HG02571 (cell line): ENCODE data around the gene TYW3.

Source experiments
- ATAC-seq: cut with Tn5 transposase; IDR thresholded peaks from one replicate; pipeline ENCODE4 v1.9.1; 2021; ENCODE audit warnings: mild to moderate bottlenecking, moderate library complexity; ENCODE audit not compliant: unreplicated experiment

TYW3 gene

DNA sequence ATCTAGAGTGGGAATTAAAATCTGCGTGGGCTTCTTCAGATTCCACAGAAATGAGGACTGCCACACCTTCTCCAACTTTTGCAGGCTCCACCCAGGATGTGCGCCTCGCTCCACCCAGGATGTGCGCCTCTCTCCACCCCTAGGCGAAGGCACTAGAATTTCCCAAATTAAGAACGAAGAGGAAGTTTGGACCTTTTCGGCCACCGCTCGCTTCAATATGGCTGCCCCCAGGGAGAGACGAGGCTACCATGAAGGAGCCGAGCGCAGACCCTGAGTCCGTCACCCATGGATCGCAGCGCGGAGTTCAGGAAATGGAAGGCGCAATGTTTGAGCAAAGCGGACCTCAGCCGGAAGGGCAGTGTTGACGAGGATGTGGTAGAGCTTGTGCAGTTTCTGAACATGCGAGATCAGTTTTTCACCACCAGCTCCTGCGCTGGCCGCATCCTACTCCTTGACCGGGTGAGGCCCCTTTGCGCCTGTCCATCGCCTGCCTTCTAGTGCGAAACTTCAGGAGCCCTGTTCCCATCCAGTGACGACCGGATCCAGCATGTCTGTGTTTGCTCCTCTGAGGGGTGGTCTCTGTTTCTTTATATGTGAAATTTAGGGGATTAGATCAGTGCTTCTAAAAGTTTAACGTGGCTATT is at the start of gene TYW3, which contains the start of gene CRYZ:
Gene TYW3 (plus strand): TSS at position 193 of the 644 bp plus-strand sequence. CDS start 93 bp downstream, at position 286.
Gene CRYZ (minus strand): TSS at position 91 of the 644 bp plus-strand sequence. CDS start 8,229 bp downstream, outside the sequence.
- peak; percentile 58 for ATAC-seq

GRCh38 chr1:74683656-74684055 is 49.3 kb upstream of the TYW3 start:
- ATAC-seq, result no peak

- ATAC-seq, result no peak
These were observed 48.7 kb upstream of the TYW3 start for GRCh38 chr1:74684301-74684700.

- no peak for ATAC-seq
These were observed 46.0 kb upstream of the TYW3 start for GRCh38 chr1:74686928-74687327.

GRCh38 chr1:74689621-74690363 is 43.2 kb upstream of the TYW3 start:
- ATAC-seq, result peak; percentile 73

GRCh38 chr1:74690364-74690696 is 42.6 kb upstream of the TYW3 start:
- no peak for ATAC-seq

DNA sequence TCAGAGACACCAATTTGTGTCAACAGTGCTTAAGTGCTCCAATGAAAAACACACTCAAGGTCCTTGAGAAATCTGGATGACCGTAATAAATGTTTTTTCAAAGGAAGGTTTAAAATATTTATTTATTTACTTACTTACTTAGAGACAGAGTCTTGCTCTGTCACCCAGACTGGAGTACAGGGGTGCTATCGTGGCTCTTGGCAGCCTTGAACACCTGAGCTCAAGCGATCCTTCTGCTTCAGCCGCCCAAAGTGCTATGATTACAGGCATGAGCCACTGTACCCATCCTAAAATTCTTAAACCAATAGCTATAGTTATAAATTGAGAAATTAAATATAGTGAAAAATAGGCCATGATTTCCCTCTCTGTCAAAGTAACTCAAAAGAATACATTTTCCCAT is 42.0 kb upstream of the TYW3 start:
- ATAC-seq, result no peak

DNA sequence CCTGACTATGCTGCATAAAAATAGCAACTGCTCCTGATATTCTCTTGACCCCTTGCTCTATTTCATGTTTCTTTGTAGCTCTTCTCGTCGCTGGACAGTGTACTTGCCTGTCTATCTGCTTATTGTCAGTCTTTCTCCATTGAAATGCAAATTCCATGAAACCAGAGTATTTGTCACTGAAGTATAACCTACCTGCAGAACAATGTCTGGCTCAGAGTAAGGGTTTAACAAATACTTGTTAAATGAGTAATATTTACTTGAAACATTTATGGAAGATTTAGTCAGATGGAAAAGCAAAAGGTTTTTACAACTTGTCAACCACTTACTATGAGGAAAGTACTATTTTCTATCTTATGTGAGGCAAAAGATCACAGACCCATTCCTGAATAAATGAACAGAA is 39.5 kb upstream of the TYW3 start:
- ATAC-seq, result no peak

GRCh38 chr1:74697832-74698231 is 35.1 kb upstream of the TYW3 start:
- ATAC-seq, result no peak

GRCh38 chr1:74699331-74699730 is 33.6 kb upstream of the TYW3 start:
- no peak for ATAC-seq

- ATAC-seq, result no peak
These were observed 29.4 kb upstream of the TYW3 start for GRCh38 chr1:74703386-74704182.

DNA sequence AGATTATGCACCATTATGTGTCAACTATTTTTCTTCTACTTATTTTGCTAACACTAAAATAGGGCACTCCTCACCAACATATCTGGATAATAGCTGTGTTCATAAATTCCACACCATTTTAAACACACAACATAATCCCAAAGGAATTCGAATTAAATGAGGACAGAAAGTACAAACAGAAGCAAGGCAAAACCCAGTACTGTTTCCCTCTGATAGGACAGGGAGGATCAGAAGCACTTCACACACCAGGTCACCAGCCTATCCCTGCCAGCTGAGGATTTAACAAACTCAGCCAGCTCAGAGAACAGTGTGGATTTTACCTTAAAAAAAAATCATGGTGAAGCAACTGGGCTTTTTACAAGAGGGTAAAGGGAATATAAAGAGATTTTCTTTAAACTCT is 20.1 kb upstream of the TYW3 start:
- no peak for ATAC-seq

- ATAC-seq, result no peak
These were observed 19.1 kb upstream of the TYW3 start for GRCh38 chr1:74713849-74714248.

GRCh38 chr1:74714429-74715235 is 18.3 kb upstream of the TYW3 start:
- peak; percentile 71 for ATAC-seq

DNA sequence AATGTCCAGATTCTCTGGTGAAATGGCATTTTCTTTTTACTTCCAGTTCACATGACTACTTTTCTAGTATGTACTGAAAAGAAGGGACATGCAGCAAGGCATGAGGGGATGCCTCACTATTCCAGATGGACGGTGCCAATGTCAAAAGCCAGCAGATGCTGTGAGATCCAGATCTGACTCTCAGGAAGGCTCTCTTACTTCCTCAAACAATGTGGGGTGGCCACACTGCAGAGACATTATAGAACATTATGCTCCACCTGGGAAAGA is 17.8 kb upstream of the TYW3 start:
- ATAC-seq, result no peak

- ATAC-seq, result no peak
These were observed 17.1 kb upstream of the TYW3 start for GRCh38 chr1:74715806-74716205.

DNA sequence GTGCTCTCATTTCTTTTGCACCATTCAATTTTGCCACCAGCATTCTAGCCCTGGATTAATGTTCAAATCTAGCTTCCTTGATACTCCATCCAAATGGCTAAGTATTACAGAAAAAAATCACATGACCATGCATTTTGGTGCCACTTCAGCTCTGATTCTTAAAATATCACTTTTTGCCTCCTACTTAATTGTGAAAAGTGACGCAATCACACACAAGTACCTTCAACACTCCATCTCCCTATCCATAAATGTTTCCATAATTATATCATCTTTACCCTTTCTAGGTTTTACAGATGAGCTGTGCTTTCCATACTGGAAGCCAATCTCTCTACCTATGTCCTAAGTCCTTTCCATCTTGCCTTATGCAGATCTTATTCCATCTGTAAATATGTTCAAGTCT is 16.1 kb upstream of the TYW3 start:
- no peak for ATAC-seq

DNA sequence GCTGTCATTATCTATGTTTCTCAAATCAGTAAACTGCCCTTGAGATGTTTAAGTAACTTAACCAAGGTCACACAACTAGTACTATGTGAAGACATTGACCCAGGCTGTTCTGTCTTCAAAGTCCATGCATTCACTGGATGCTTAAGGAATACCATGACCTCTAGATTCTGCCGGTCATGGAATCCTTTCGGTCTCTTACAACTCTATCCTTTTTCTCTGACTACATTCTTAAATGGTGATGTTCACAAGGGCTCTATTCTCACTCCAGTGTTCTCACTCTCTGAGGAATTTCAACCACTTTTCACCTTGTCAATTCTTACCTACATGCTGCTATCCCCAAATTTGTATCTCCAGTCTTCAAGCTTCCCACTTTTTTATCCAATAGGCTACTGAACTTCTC is 15.3 kb upstream of the TYW3 start:
- no peak for ATAC-seq

GRCh38 chr1:74726063-74726462 is 6.9 kb upstream of the TYW3 start:
- no peak for ATAC-seq

DNA sequence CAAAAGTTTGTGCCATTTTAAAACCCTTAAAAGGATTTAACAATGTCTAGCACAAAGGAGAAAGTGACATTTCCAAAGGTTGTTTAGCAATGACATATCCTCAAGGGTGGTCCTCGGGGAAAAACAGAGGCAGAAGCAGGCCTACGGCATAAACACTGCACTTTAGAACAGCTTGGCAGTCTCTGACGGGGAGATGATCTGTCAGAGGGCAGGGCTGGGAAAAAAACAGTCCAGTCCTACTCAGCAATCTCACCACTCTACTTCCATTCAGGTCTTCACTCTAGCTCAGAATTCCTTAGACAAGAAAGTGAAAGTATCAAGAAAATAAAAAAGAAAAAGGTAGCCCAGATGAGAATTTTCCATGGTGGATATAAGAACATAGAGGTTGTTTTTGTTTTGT is 4.2 kb upstream of the TYW3 start:
- no peak for ATAC-seq

DNA sequence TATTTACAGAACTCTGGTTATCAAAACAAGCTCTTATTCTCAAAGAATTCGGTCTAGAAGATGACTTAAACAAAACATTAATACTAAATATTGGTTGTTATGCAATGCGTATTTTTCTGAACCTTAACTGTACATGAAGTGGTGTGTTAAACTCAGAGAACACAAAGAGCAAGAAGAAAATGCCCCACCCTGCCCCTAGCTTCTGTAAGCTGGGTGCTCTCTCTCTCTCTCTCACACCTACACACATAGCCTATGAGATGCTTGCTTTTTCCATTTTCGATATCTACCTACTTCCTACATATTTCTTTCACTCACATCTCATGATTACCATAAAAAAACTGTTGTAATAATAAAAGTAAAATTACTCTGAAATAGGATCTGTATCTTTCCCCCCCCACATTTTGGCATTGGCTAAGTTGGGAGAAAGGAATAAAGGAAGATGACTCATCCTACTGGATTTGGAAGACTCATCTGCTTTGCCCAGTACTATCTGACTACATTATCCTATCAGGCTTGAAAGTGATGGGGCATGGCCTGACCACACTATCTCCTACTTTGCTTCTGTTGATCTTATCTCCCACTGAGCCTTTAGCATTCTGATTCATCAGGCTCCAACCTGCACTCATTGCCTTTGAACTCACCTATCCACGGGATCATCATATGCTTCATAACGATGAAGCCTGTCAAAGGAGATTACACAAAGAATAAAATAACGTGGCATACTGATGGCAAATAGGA is 3.0 kb upstream of the TYW3 start:
- ATAC-seq, result no peak
